NCI-H2107 treated with DMSO at 0.1 percent for 48 hours (cell line): ENCODE measurements around the gene GBF1.

Experiments
- DNase-seq: peaks from one replicate; lab custom pipeline; 2025; ENCODE audit not compliant: unreplicated experiment; lab: John Stamatoyannopoulos, UW

The GBF1 gene

DNA sequence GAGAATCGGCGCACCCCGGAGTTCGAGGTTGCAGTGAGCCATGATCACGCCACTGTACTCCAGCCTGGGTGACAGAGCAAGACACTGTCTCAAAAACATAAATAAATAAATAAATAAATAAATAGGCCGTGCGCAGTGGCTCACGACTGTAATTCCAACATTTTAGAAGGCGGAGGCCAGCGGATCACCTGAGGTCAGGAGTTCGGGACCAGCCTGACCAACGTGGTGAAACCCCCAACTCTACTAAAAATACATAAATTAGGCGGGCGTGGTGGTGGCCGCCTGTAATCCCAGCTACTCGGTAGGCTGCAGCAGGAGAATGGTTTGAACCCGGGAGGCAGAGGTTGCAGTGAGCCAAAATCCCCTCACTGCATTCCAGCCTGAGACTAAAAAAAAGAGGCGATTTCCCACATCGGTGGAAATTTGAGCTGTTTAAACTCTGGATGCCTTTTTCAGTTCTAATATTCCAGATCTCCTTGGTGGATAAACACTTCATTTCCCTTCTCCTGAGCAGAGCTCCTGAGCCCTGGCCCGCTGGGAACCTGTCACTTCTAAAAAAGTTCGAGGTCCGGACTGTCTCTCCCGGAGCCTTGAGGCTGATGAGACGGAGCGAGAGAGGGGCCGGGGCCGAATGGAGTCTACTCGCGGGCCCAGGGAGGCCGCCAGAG, 148.2 kb downstream of the GBF1 start:
- peak; percentile 13 for DNase-seq

DNA sequence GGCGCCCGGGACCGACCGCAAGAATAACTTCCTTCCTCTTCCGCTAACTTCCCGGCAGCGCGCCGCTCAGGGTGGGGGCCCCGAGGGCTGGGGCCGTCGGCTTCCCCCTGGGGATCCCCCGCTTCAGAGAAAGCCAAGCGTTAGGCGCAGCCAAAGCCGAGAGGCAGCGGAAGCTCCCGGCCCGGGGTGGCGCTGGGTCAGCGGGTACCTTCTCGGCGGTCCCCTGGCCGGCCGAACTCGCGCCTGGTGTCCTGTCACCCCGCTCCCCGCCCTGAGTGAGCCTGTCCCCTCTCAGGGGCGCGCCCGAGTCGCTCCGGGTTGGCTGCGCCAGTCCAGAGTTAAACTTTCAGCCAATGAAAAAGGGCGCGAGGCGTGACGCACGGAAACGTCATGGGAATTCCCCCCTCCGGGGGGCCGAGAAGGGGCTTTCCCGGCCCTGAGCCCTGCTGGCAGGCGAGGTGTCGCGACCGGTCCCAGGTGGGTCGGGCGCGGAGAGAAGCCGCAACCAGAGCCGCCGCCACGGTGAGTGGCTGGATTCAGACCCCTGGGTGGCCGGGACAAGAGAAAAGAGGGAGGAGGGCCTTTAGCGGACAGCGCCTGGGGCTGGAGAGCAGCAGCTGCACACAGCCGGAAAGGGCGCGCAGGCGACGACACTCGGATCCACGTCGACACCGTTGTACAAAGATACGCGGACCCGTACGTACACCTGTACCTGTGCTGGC, 148.9 kb downstream of the GBF1 start:
- DNase-seq = no peak

DNA sequence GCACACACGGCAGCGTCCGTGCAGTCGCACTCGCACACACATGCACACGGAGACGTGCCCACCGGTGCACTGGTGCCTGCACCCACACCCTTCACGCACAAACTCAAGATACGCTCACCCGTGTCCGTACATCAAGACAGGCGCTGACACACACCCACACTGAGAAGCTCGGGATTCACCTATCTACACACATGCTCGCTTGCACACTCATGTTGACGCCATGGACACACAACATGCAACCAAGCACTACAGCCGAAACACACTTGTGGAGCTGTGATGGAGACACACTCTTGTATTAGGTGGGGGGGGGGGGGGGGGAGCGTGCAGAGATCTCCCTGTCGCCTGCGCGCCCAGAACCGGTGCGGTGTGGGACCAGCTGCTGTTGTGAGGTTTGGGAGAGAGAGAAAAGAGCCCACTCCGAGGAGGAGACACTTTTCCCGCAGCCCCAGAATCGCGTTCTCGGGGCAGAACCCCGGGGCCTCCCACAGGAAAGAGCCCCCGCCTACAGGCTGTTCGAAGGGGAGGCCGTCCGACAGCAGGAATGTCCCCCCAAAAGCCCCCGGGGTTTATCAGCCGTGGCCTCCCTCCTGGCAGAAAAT, 149.6 kb downstream of the GBF1 start:
- no peak for DNase-seq

DNA sequence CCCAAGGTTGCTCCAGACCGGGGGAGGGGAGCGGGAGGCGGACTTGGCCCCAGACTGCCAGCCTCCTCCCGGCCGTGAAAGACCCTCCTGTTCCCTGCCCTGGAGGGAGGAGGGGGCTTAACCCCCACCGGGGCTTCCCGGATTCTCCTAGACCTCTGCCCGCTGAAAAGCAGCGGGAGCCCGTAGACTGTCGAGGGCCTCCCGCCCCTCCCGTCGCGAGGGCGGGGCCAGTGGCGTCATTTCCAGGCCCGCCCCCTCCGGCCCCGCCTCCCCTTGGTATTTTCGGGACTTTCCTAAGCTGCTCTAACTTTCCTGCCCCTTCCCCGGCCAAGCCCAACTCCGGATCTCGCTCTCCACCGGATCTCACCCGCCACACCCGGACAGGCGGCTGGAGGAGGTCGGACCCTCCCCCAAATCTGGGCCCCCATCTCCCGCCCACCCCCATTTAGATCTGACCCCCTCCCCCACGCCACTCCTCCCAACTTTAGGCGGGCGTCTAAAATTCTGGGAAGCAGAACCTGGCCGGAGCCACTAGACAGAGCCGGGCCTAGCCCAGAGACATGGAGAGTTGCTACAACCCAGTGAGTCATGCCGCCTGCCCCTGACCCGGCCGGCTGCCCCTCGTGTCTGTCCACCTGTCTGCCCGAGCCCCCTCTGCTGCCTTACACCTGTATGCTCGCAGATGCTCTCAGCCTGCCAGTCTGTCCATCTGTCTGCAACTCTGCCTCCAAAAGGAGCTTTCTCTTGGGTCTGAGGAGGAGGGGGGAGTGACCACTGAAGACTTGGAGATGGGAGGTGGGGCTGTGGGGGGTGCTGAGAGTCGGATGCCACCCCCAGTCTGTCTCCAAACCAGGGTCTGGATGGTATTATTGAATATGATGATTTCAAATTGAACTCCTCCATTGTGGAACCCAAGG, 150.3 kb downstream of the GBF1 start, which contains the start of gene NFKB2:
Gene NFKB2 (plus strand): TSS at position 306 of the 917 bp plus-strand sequence. CDS start 255 bp downstream, at position 561.
- peak; percentile 32 for DNase-seq

DNA sequence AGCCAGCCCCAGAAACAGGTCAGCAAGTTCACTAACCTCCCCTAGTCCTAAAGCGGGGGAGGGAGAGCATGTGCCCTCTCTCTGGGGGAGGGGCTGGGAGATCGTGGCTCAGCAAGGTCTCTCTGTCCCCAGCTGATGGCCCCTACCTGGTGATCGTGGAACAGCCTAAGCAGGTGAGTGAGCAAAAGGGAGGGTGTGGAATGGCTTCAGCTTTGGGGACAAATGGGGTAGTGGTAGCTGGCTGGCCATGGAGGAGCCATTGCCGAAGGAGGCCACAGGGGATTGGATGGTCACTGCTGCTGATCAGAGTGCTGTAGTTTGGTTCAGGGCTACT, 151.0 kb downstream of the GBF1 start:
- no peak for DNase-seq

DNA sequence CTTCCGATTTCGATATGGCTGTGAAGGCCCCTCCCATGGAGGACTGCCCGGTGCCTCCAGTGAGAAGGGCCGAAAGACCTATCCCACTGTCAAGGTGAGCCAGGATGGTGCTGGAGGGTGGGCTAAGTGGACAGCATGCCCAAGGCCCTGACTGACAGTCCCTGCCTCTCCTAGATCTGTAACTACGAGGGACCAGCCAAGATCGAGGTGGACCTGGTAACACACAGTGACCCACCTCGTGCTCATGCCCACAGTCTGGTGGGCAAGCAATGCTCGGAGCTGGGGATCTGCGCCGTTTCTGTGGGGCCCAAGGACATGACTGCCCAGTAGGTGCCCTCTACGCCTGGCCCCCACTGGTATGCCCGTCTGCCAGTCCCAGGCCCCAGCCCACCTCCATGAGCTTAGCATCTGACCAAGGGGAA, 151.4 kb downstream of the GBF1 start:
- DNase-seq = no peak

DNA sequence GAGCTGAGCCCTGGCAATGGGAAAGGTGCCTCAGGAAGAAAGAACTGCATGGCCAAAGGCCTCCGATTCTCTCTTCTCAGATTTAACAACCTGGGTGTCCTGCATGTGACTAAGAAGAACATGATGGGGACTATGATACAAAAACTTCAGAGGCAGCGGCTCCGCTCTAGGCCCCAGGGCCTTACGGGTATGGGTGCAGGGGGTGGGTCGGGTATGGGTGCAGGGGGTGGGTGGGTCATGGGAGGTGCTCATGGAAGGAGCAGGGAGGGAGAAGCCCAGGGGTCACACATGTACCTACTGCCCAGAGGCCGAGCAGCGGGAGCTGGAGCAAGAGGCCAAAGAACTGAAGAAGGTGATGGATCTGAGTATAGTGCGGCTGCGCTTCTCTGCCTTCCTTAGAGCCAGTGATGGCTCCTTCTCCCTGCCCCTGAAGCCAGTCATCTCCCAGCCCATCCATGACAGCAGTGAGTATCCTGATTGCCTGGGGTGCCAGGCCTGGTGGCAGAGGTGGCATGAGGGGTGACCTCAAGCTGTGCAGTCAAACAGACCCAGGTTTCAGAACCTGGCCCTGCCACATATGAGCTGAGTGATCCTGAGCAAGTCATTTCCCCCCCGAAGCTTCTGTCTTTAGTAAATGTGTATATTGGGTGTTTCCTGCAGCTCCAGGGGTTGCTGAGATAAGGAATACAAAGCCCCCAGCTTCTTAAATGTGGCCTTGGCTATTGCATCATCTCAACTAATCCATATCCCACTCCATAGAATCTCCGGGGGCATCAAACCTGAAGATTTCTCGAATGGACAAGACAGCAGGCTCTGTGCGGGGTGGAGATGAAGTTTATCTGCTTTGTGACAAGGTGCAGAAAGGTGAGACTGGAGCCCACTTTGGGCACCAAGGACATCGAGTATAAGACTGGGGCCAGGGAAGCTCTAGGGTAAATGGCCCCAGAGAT, 152.2 kb downstream of the GBF1 start:
- DNase-seq = no peak

DNA sequence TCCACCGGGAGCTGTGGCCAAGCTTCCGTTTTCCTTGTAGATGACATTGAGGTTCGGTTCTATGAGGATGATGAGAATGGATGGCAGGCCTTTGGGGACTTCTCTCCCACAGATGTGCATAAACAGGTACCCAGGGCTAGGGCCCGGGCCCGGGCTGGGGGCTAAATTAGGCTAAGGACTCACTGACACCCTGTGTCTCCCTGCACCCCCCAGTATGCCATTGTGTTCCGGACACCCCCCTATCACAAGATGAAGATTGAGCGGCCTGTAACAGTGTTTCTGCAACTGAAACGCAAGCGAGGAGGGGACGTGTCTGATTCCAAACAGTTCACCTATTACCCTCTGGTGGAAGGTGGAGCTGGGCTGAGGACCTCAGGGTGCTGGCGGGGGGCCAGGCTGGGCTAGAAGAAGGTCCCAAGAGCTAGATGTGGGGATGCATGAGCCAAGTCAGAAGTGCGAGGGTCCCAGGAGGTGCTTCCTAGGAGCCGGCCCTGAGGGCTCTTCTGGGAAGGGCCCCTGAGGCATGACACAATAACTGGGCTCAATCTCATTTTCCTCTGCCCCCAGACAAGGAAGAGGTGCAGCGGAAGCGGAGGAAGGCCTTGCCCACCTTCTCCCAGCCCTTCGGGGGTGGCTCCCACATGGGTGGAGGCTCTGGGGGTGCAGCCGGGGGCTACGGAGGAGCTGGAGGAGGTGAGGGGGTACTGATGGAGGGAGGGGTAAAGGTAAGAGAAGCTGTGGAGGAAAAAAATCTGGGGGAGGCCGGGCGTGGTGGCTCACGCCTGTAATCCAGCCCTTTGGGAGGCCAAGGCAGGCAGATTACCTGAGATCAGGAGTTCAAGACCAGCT, 153.1 kb downstream of the GBF1 start:
- DNase-seq = no peak

DNA sequence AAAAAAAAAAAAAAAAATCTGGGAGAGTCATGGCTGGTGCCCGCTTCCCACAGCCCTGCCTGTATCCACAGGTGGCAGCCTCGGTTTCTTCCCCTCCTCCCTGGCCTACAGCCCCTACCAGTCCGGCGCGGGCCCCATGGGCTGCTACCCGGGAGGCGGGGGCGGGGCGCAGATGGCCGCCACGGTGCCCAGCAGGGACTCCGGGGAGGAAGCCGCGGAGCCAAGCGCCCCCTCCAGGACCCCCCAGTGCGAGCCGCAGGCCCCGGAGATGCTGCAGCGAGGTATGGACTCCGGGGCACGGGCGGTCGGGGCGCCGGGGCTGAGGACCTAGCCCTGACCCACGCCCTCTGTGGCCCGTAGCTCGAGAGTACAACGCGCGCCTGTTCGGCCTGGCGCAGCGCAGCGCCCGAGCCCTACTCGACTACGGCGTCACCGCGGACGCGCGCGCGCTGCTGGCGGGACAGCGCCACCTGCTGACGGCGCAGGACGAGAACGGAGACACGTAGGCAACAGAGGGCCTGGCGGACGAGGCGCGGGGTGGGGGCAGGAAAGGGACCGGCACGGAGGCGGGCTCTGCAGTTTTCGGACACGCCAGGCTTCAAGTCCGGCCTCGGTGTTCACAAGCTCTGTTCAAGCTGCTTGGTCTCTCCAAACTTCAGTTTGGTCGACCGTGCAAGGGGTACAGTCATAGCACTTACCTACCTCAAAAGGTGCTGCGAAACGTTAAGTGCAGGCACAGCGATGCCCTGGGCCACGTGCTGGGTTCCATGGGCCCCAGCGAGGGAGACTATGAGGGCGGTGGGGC, 154.1 kb downstream of the GBF1 start:
- peak; percentile 57 for DNase-seq

DNA sequence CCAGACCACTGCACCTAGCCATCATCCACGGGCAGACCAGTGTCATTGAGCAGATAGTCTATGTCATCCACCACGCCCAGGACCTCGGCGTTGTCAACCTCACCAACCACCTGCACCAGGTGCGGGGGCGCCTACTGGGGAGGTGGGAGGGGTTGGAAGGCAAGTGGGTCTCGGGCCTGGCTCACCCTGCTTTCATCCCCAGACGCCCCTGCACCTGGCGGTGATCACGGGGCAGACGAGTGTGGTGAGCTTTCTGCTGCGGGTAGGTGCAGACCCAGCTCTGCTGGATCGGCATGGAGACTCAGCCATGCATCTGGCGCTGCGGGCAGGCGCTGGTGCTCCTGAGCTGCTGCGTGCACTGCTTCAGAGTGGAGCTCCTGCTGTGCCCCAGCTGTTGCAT, 154.7 kb downstream of the GBF1 start:
- DNase-seq = no peak

DNA sequence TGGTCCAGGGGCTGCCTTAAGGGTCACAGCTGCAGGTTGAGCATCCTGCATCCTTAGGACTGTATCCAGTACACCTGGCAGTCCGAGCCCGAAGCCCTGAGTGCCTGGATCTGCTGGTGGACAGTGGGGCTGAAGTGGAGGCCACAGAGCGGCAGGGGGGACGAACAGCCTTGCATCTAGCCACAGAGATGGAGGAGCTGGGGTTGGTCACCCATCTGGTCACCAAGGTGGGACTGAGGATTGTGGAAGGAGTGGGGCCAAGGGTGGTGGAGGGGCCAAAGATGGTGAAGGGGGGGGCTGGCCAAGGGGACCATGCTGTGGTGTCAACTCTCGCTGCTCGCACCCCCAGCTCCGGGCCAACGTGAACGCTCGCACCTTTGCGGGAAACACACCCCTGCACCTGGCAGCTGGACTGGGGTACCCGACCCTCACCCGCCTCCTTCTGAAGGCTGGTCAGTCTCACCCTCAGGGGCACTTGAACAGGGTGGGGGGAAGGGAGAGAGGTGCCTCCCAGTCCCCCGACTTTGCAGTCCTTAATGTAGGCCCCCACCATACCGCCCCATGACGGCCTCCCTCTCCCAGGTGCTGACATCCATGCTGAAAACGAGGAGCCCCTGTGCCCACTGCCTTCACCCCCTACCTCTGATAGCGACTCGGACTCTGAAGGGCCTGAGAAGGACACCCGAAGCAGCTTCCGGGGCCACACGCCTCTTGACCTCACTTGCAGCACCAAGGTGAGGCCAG, 155.4 kb downstream of the GBF1 start:
- no peak for DNase-seq

DNA sequence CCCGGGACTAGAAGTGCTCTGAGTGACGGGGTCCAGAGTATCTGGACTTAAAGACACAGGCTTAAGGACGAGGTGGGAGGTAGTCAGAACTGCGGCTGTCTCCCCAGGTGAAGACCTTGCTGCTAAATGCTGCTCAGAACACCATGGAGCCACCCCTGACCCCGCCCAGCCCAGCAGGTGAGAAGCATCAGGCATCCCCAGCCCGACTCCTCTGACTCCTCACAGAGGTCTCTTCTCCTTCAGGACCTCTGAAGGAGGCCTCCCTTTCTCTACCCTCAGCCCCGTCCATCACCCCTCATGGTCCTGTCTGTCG, 156.0 kb downstream of the GBF1 start:
- no peak for DNase-seq

DNA sequence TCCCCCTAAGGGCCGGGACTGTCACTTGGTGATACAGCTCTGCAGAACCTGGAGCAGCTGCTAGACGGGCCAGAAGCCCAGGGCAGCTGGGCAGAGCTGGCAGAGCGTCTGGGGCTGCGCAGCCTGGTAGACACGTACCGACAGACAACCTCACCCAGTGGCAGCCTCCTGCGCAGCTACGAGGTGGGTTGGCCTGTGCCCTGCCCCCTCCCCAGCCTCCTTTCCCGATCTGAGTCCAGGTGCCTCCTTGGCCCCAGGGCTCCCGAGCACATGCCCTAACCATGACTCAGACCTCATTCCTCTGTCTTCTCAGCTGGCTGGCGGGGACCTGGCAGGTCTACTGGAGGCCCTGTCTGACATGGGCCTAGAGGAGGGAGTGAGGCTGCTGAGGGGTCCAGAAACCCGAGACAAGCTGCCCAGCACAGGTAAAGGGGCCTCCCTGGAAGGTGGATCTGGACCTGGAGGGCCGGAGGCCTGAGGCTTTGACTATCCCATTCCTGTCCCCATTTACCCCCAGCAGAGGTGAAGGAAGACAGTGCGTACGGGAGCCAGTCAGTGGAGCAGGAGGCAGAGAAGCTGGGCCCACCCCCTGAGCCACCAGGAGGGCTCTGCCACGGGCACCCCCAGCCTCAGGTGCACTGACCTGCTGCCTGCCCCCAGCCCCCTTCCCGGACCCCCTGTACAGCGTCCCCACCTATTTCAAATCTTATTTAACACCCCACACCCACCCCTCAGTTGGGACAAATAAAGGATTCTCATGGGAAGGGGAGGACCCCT, 156.6 kb downstream of the GBF1 start:
- no peak for DNase-seq

DNA sequence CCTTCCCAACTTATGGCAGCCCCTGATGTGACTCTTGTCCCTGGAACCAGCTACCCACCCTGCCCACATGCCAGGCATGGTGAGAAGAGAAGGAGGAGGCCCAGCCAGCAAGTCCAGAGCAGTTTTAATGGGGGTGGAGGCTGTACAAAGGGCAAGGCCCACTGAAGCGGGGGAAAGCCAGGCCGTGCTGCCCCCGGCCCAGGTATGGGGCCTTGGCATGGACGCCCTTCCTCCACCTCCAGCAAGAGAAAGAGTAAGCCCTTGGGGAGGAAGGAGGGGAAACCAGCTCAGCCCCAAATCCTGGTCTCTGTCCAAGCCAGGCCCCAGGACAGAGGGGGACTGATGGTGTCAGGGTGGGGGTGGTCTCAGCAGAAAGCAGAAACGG, 157.2 kb downstream of the GBF1 start:
- DNase-seq = no peak

DNA sequence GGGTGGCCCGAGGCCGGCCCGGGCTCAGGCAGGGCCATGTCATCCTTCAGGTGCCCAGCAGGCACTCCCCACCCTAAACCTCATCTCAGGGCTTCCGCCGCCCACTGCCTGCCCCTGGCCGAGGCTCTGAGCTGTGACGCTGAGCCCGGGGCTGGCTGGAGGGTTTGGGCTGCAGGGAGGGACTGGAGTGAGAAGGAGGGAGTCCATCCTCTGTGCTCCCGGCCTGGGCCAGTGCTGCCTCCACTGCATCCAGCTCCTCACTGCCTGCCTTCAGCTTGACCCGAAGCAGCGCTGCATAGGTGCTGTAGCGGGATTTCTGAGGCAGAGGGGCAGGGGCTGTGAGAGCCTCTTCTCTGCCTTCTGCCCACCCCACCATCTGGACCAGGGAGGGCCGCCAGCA, 157.8 kb downstream of the GBF1 start:
- DNase-seq = no peak

DNA sequence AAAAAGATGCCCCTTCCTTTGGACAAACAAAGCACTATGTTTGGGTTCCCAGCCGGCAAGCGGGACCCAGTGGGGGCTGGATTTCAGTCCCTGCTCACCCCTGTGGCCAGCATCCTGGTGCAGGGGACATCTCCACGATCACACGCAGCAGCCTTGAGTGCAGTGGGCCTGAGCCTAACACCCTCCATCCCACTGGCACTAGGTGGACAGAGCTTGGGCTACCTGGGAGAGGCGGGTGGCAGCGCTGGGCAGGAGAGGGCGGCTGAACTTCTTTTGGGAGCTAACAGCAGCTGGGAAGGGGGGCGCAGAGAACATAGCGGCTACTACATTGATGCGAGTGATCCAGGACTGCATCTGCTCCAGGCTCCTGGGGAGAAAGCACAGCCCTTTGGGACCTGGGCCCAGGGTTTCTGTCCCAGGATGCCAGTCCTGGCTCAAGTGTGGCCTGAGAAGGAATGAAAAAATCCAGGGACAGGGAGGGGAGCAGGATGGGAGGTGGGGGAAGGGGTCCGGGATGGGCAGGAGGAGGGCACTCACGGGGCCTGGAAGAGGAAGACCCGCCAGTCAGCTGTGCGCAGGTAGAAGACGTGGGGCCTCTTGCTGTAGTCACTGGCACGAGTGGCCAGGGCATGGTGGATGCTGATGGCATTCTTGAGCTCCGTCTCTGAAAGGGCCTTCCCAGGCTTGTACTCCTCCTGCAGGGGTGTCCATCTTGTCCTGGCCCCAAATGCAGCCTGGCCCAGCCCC, 159.2 kb downstream of the GBF1 start:
- DNase-seq = no peak
